H9 (cell line): ENCODE results near the gene MAGOH. TPM values are rescaled to one million over a fixed set of nuclear protein-coding genes. Genes with fewer than 3 reads are reported as not detected.

Source experiments
- DNase-seq: peaks from one replicate; pipeline ENCODE4 v3.0.0-alpha.2; 2017
- H2AFZ ChIP-seq: one replicate; pipeline ENCODE4 v1.6.1; 2013; ENCODE audit warnings: mild to moderate bottlenecking, low read length, control low read depth, moderate library complexity
- H2AK5ac ChIP-seq: 2 replicates; pipeline ENCODE4 v1.6.1; 2013; ENCODE audit warnings: low read length, control low read depth, mixed read lengths; ENCODE audit not compliant: insufficient read length
- H2BK120ac ChIP-seq: one replicate; pipeline ENCODE4 v1.6.1; 2013; ENCODE audit warnings: low read depth, mild to moderate bottlenecking, low read length, control low read depth, inconsistent platforms; ENCODE audit not compliant: poor library complexity, severe bottlenecking
- H2BK12ac ChIP-seq: 2 replicates; pipeline ENCODE4 v1.6.1; 2013; ENCODE audit warnings: low read length, control low read depth, mixed read lengths, low read depth; ENCODE audit not compliant: insufficient read length
- H2BK15ac ChIP-seq: 2 replicates; pipeline ENCODE4 v1.6.1; 2013; ENCODE audit warnings: low read depth, low read length, control low read depth
- H2BK20ac ChIP-seq: one replicate; pipeline ENCODE4 v1.6.1; 2013; ENCODE audit warnings: low read depth, mild to moderate bottlenecking, low read length, control low read depth, inconsistent platforms; ENCODE audit not compliant: poor library complexity, severe bottlenecking
- H2BK5ac ChIP-seq: 2 replicates; pipeline ENCODE4 v1.6.1; 2013; ENCODE audit warnings: low read length, control low read depth, mixed read lengths; ENCODE audit not compliant: insufficient read length
- H3K14ac ChIP-seq: 2 replicates; pipeline ENCODE4 v1.6.1; 2013; ENCODE audit warnings: low read length, control low read depth; ENCODE audit not compliant: insufficient read depth
- H3K18ac ChIP-seq: 2 replicates; pipeline ENCODE4 v1.6.1; 2013; ENCODE audit warnings: low read depth, mild to moderate bottlenecking, mixed read lengths, low read length, control low read depth; ENCODE audit not compliant: insufficient read length
- H3K23ac ChIP-seq: 2 replicates; pipeline ENCODE4 v1.6.1; 2013; ENCODE audit warnings: low read length, control low read depth, mixed read lengths, low read depth; ENCODE audit not compliant: insufficient read length
- H3K23me2 ChIP-seq: 2 replicates; pipeline ENCODE4 v1.6.1; 2013; ENCODE audit warnings: low read depth, mild to moderate bottlenecking, mixed read lengths, low read length, control low read depth; ENCODE audit not compliant: insufficient read length, poor library complexity, severe bottlenecking
- H3K27ac ChIP-seq: 2 replicates; pipeline ENCODE4 v1.5.1; 2013; ENCODE audit warnings: low read length, control low read depth, mixed read lengths, low read depth; ENCODE audit not compliant: insufficient read length
- H3K27me3 ChIP-seq: 2 replicates; pipeline ENCODE4 v1.6.1; 2013; ENCODE audit warnings: low read length, control low read depth, inconsistent platforms; ENCODE audit not compliant: insufficient read depth
- H3K4ac ChIP-seq: 2 replicates; pipeline ENCODE4 v1.6.1; 2013; ENCODE audit warnings: low read depth, mild to moderate bottlenecking, control low read depth, inconsistent platforms, low read length, moderate library complexity
- H3K4me1 ChIP-seq: 2 replicates; pipeline ENCODE4 v1.6.1; 2013; ENCODE audit warnings: low read length, control low read depth, inconsistent platforms; ENCODE audit not compliant: insufficient read depth
- H3K4me2 ChIP-seq: 2 replicates; pipeline ENCODE4 v1.6.1; 2013; ENCODE audit warnings: low read length, control low read depth, mixed read lengths; ENCODE audit not compliant: insufficient read length, insufficient read depth
- H3K56ac ChIP-seq: 2 replicates; pipeline ENCODE4 v1.6.1; 2013; ENCODE audit warnings: low read depth, mild to moderate bottlenecking, mixed read lengths, low read length, control low read depth; ENCODE audit not compliant: insufficient read length
- H3K79me1 ChIP-seq: 2 replicates; pipeline ENCODE4 v1.6.1; 2013; ENCODE audit warnings: low read depth, mild to moderate bottlenecking, moderate library complexity, low read length, control low read depth, inconsistent platforms; ENCODE audit not compliant: insufficient read depth, poor library complexity, severe bottlenecking
- H3K79me2 ChIP-seq: 2 replicates; pipeline ENCODE4 v1.6.1; 2013; ENCODE audit warnings: low read length, control low read depth, inconsistent platforms; ENCODE audit not compliant: insufficient read depth
- H3K9ac ChIP-seq: 2 replicates; pipeline ENCODE4 v1.6.1; 2013; ENCODE audit warnings: low read length, control low read depth, mixed read lengths; ENCODE audit not compliant: insufficient read length; ENCODE audit errors: extremely low read depth
- H3K9me3 ChIP-seq: one replicate; pipeline ENCODE4 v1.6.1; 2013; ENCODE audit warnings: low read depth, low read length, inconsistent platforms; ENCODE audit not compliant: control insufficient read depth
- H3T11ph ChIP-seq: one replicate; pipeline ENCODE4 v1.6.1; 2013; ENCODE audit warnings: mild to moderate bottlenecking, low read length, control low read depth, inconsistent platforms
- H4K20me1 ChIP-seq: one replicate; pipeline ENCODE4 v1.6.1; 2013; ENCODE audit not compliant: control insufficient read depth, insufficient read length, insufficient read depth
- H4K5ac ChIP-seq: 2 replicates; pipeline ENCODE4 v1.6.1; 2013; ENCODE audit warnings: low read depth, mild to moderate bottlenecking, mixed read lengths, low read length, control low read depth; ENCODE audit not compliant: insufficient read length
- H4K8ac ChIP-seq: replicated peaks from 2 replicates; pipeline ENCODE4 v1.6.1; 2013; ENCODE audit warnings: low read length, control low read depth, mixed read lengths, low read depth; ENCODE audit not compliant: insufficient read length
- H4K91ac ChIP-seq: 2 replicates; pipeline ENCODE4 v1.6.1; 2013; ENCODE audit warnings: low read depth, mild to moderate bottlenecking, moderate library complexity, mixed read lengths, low read length, control low read depth; ENCODE audit not compliant: insufficient read length
- H3K27ac Mint-ChIP-seq, 3 experiments: 2 replicates in 2 of 3; 3 replicates in 1 of 3; pipeline ENCODE4 v1.8.0; 2020 to 2021; ENCODE audit warnings: mixed read lengths in 3 of 3, mild to moderate bottlenecking in 1 of 3, moderate library complexity in 1 of 3
- H3K27me3 Mint-ChIP-seq: 2 replicates; pipeline ENCODE4 v1.8.0; 2021; ENCODE audit warnings: low read depth, mild to moderate bottlenecking, moderate library complexity, mixed read lengths
- H3K36me3 Mint-ChIP-seq, 3 experiments: 2 replicates in 2 of 3; 3 replicates in 1 of 3; pipeline ENCODE4 v1.8.0; 2020 to 2021; ENCODE audit warnings: low read depth in 3 of 3, mixed read lengths in 3 of 3; ENCODE audit not compliant: insufficient read depth in 1 of 3
- H3K4me1 Mint-ChIP-seq, 2 experiments: 2 replicates each; pipeline ENCODE4 v1.8.0; 2020; ENCODE audit warnings: mixed read lengths in 2 of 2
- H3K4me3 Mint-ChIP-seq, 2 experiments: 2 replicates in 1 of 2; 3 replicates in 1 of 2; pipeline ENCODE4 v1.8.0; 2020 to 2021; ENCODE audit warnings: mild to moderate bottlenecking in 2 of 2, mixed read lengths in 2 of 2, moderate library complexity in 1 of 2
- H3K9me3 Mint-ChIP-seq, 2 experiments: 2 replicates in 1 of 2; 3 replicates in 1 of 2; pipeline ENCODE4 v1.8.0; 2020; ENCODE audit warnings: mild to moderate bottlenecking in 2 of 2, mixed read lengths in 2 of 2, moderate library complexity in 1 of 2
- WGBS: extraction: QIAGEN DNeasy Blood & Tissue Kit; methylation state at CpG from one replicate; pipeline ENCODE4 v1.1.7; 2013; ENCODE audit warnings: missing lambda C conversion rate, low lambda C conversion rate, mixed read lengths; ENCODE audit not compliant: insufficient read length; ENCODE audit errors: extremely low coverage; 5-methylcytosine and 5-hydroxymethylcytosine counted together
- total RNA-seq: library from RNA; stranded (reverse); gene quantifications from 2 replicates; pipeline ENCODE4 v1.2.1, GENCODE V29; 2021
- TF ChIP-seq, protein P1 (sequence below): fragments of 200-600 bp; sonication (generic); conservative IDR thresholded peaks from 3 replicates; pipeline ENCODE4 v1.8.0; 2021; ENCODE audit warnings: antibody characterized with exemption, mild to moderate bottlenecking

MAGOH gene
- total RNA-seq, 1 experiment from 2014 or later = 81.2 TPM

DNA sequence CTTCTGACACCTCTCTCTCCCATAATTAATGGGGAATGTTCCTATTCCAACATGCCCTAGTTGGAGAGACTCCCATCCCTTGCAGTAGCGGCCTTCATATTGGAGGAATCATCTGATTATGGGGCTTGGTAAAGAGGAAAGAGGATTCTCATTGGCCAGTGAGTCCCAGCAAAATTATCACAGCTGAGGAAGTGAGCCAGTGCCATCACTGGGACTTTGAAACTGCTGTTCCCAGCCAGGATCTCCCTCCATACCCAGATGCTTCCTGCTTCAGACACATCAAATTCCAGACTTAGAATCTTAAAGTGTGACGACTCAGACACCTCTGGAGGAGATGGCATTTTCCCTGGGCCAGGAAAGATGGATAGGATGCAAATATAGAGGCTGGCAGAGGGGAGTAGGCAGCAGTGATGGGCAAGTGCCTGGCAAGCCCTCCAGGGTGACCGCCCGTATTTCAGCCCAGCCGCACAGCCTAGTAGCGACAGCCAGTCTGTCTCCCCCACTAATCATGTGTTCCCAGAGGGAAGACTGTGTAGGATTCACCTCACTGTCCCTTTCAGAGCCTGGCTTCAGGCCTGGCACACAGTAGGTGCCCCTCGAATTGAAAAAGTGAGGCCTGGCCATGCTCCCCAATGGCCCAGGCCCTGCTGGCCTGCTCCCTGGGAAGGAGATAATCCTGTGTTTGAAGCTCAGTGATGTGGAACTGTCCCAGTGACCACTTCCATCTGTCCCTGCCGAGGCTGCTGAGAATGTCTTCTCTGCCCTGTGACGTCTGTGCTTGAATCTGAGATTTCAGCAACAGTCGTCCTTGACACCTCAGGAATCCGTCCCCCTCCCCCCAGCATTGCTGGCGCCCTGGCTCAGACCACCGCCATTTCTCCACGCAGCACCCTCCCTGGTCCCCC is 41.2 kb upstream of the MAGOH start:
- Histone ChIP-seq H2BK15ac (no peak overlapping the region), H2BK20ac (no peak overlapping the region), H4K20me1 (no peaks in the 10 kb centered on the region), H3K27me3 (no peaks in the 10 kb centered on the region), H3K4me1 (no peaks in the 10 kb centered on the region), H3K18ac (no peak overlapping the region), H3K4ac (no peak overlapping the region), H2BK5ac (no peak overlapping the region), H3K9ac (no peak overlapping the region), H2BK120ac (no peak overlapping the region), H3K23me2 (peaks cover 2% of the 10 kb centered on the region), H3K56ac (no peak overlapping the region), H3K79me2 (no peaks in the 10 kb centered on the region), H3K79me1 (no peaks in the 10 kb centered on the region), H2AK5ac (no peak overlapping the region), H2BK12ac (no peak overlapping the region), H3K4me2 (no peak overlapping the region), H4K8ac (no peak overlapping the region), H4K91ac (no peak overlapping the region), H3K23ac (no peak overlapping the region), H3K27ac (no peak overlapping the region), H3K9me3 (no peaks in the 10 kb centered on the region), H4K5ac (no peak overlapping the region), H2AFZ (no peak overlapping the region), H3T11ph (no peak overlapping the region), H3K14ac (no peak overlapping the region)
- H3K9me3 Mint-ChIP-seq = no peaks in the 10 kb centered on the region
- WGBS = no CpG with 5 or more reads among the region's 14 CpGs
- H3K4me3 Mint-ChIP-seq = no peak overlapping the region; a peak in 1 of 5 replicates
- no peaks in the 10 kb centered on the region; the same call in 1 of the 2 replicates for H3K27me3 Mint-ChIP-seq
- TF ChIP-seq, protein P1, sequence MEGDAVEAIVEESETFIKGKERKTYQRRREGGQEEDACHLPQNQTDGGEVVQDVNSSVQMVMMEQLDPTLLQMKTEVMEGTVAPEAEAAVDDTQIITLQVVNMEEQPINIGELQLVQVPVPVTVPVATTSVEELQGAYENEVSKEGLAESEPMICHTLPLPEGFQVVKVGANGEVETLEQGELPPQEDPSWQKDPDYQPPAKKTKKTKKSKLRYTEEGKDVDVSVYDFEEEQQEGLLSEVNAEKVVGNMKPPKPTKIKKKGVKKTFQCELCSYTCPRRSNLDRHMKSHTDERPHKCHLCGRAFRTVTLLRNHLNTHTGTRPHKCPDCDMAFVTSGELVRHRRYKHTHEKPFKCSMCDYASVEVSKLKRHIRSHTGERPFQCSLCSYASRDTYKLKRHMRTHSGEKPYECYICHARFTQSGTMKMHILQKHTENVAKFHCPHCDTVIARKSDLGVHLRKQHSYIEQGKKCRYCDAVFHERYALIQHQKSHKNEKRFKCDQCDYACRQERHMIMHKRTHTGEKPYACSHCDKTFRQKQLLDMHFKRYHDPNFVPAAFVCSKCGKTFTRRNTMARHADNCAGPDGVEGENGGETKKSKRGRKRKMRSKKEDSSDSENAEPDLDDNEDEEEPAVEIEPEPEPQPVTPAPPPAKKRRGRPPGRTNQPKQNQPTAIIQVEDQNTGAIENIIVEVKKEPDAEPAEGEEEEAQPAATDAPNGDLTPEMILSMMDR = no peak
- no peaks in the 10 kb centered on the region for H3K4me1 Mint-ChIP-seq
- H3K27ac Mint-ChIP-seq = peak overlapping the region; percentile 10 to 52 (median 30); a peak in 4 of 7 replicates
- no peak for DNase-seq
- H3K36me3 Mint-ChIP-seq = peaks cover 43 to 71% (median 61%) of the 10 kb centered on the region in 3 experiments; a peak in 6 of 7 replicates
